ENCODE measurements around the gene CDC37.
"Not testable (repeated sequence)": the region's sequence is repeated elsewhere in the genome, so short reads cannot be mapped to it uniquely, and the experiment has no call there.

- not testable (repeated sequence) for TF ChIP-seq CTCF, POLR2AphosphoS5, POLR2A, EP300 (IDR thresholded peaks at IDR 0.05)
Measured at GRCh38 chr19:10383223-10383499, 20.2 kb downstream of the CDC37 start.

All from upper lobe of left lung (tissue), 4 donors.